H1 (cell line): Measurements from ENCODE around the gene PRPS1. TPM values are rescaled to one million over a fixed set of nuclear protein-coding genes. Genes with fewer than 3 reads are reported as not detected.

Experiments used
- CTCF ChIA-PET: fragments of 300-600 bp; sonication (Branson Sonifier 250); formaldehyde crosslinking; loops from one replicate; lab custom pipeline; 2021; ENCODE audit not compliant: partially characterized antibody; lab: Charles Lee
- POLR2A ChIA-PET: fragments of 300-600 bp; sonication (Branson Sonifier 250); formaldehyde crosslinking; loops from one replicate; lab custom pipeline; 2021; ENCODE audit warnings: inconsistent platforms; ENCODE audit not compliant: partially characterized antibody; lab: Charles Lee
- DNase-seq, 2 experiments: peaks; one replicate each; pipeline versions ENCODE4 v3.0.0 to v3.0.0-alpha.2; 2010 to 2022; ENCODE audit warnings: low spot score in 2 of 2, low read depth in 1 of 2, mixed read lengths in 1 of 2
- FAIRE-seq: peaks from 2 replicates; lab custom pipeline; 2011; peaks lifted over from hg19 to GRCh38; lab: Jason Lieb, UNC
- H2AFZ ChIP-seq: 2 replicates; pipeline ENCODE4 v1.8.1; 2012; ENCODE audit warnings: low read length, inconsistent platforms
- H2AK5ac ChIP-seq: 2 replicates; pipeline ENCODE4 v1.6.1; 2013; ENCODE audit warnings: low read depth, low read length
- H2BK120ac ChIP-seq: replicated peaks from 2 replicates; pipeline ENCODE3; 2013; ENCODE audit warnings: low read depth, low read length, inconsistent platforms
- H2BK12ac ChIP-seq: 2 replicates; pipeline ENCODE4 v1.6.1; 2013; ENCODE audit warnings: low read depth, low read length
- H2BK15ac ChIP-seq: 2 replicates; pipeline ENCODE4 v1.6.1; 2013; ENCODE audit warnings: low read length
- H2BK20ac ChIP-seq: 2 replicates; pipeline ENCODE4 v1.6.1; 2013; ENCODE audit warnings: low read length
- H2BK5ac ChIP-seq: 2 replicates; pipeline ENCODE4 v1.6.1; 2013; ENCODE audit warnings: low read depth, low read length
- H3K14ac ChIP-seq: 2 replicates; pipeline ENCODE4 v1.6.1; 2013; ENCODE audit warnings: inconsistent platforms; ENCODE audit not compliant: insufficient read length
- H3K18ac ChIP-seq: 2 replicates; pipeline ENCODE4 v1.6.1; 2013; ENCODE audit warnings: low read length; ENCODE audit errors: extremely low read depth
- H3K23ac ChIP-seq: 2 replicates; pipeline ENCODE4 v1.6.1; 2013; ENCODE audit warnings: inconsistent platforms; ENCODE audit not compliant: insufficient read length
- H3K23me2 ChIP-seq: 2 replicates; pipeline ENCODE4 v1.6.1; 2013; ENCODE audit warnings: low read depth, low read length
- H3K27ac ChIP-seq: 2 replicates; pipeline ENCODE4 v1.6.1; 2011; ENCODE audit warnings: low read depth, low read length, inconsistent platforms
- H3K27me3 ChIP-seq, 4 experiments: replicated peaks in 1 of 4; 1 replicate in 1 of 4; 2 replicates in 3 of 4; pipeline versions ENCODE4 v1.6.1 to v1.8.1; 2011 to 2013; ENCODE audit warnings: low read length in 3 of 4, mild to moderate bottlenecking in 3 of 4, inconsistent platforms in 2 of 4, mixed read lengths in 2 of 4, moderate library complexity in 1 of 4; ENCODE audit not compliant: control insufficient read depth in 3 of 4, insufficient read depth in 3 of 4; ENCODE audit errors: extremely low read depth in 1 of 4
- H3K36me3 ChIP-seq, 4 experiments: 2 replicates each; pipeline versions ENCODE4 v1.6.1 to v1.8.1; 2011 to 2013; ENCODE audit warnings: mild to moderate bottlenecking in 4 of 4, low read length in 3 of 4, moderate library complexity in 2 of 4, control low read depth in 1 of 4, inconsistent platforms in 1 of 4; ENCODE audit not compliant: insufficient read depth in 4 of 4, control insufficient read depth in 2 of 4
- H3K4ac ChIP-seq: replicated peaks from 2 replicates; pipeline ENCODE3; 2013; ENCODE audit warnings: low read length, low read depth, mixed read lengths, inconsistent platforms; ENCODE audit not compliant: insufficient read length
- H3K4me1 ChIP-seq, 4 experiments: replicated peaks in 1 of 4; 1 replicate in 1 of 4; 2 replicates in 3 of 4; pipeline versions ENCODE4 v1.6.1 to v1.8.1; 2011 to 2013; ENCODE audit warnings: low read length in 3 of 4, inconsistent platforms in 2 of 4, mixed read lengths in 1 of 4; ENCODE audit not compliant: insufficient read depth in 4 of 4, control insufficient read depth in 3 of 4
- H3K4me2 ChIP-seq, 2 experiments: 2 replicates each; pipeline versions ENCODE4 v1.6.1 to v1.8.1; 2011 to 2013; ENCODE audit warnings: low read depth in 2 of 2, low read length in 2 of 2, control low read depth in 1 of 2, inconsistent platforms in 1 of 2, mild to moderate bottlenecking in 1 of 2; ENCODE audit not compliant: insufficient read depth in 1 of 2
- H3K4me3 ChIP-seq, 4 experiments: fragments of 200-600, 300-600 bp in 1 of 4; sonication (generic), shearing (Covaris generic), sonication (Bioruptor Twin) in 1 of 4; 2 replicates each; pipeline versions ENCODE4 v1.5.1 to v1.8.1; 2011 to 2016; ENCODE audit warnings: low read length in 4 of 4, low read depth in 3 of 4, control low read depth in 2 of 4, inconsistent platforms in 2 of 4, mild to moderate bottlenecking in 2 of 4, mixed read lengths in 1 of 4, moderate library complexity in 1 of 4; ENCODE audit not compliant: insufficient read depth in 2 of 4; ENCODE audit errors: extremely low read depth in 1 of 4
- H3K56ac ChIP-seq: replicated peaks from 2 replicates; pipeline ENCODE3; 2013; ENCODE audit warnings: low read depth, mild to moderate bottlenecking, mixed read lengths, low read length, inconsistent platforms; ENCODE audit not compliant: insufficient read length
- H3K79me1 ChIP-seq: 2 replicates; pipeline ENCODE4 v1.6.1; 2013; ENCODE audit warnings: low read depth, low read length, control low read depth
- H3K79me2 ChIP-seq, 2 experiments: 2 replicates each; pipeline versions ENCODE4 v1.6.1 to v1.8.1; 2012 to 2013; ENCODE audit warnings: low read length in 2 of 2, mild to moderate bottlenecking in 2 of 2, inconsistent platforms in 1 of 2; ENCODE audit not compliant: insufficient read depth in 2 of 2, control insufficient read depth in 1 of 2
- H3K9ac ChIP-seq, 4 experiments: replicated peaks in 1 of 4; 1 replicate in 1 of 4; 2 replicates in 3 of 4; pipeline versions ENCODE4 v1.6.1 to v1.8.1; 2011 to 2013; ENCODE audit warnings: low read depth in 3 of 4, low read length in 3 of 4, control low read depth in 2 of 4, mild to moderate bottlenecking in 2 of 4, moderate library complexity in 2 of 4, inconsistent platforms in 1 of 4; ENCODE audit errors: extremely low read depth in 1 of 4
- H3K9me3 ChIP-seq, 2 experiments: 2 replicates each; pipeline versions ENCODE4 v1.6.1 to v1.8.1; 2012 to 2013; ENCODE audit warnings: mild to moderate bottlenecking in 2 of 2, moderate library complexity in 2 of 2, control low read depth in 1 of 2, inconsistent platforms in 1 of 2, low read depth in 1 of 2, low read length in 1 of 2, mixed read lengths in 1 of 2; ENCODE audit not compliant: insufficient read depth in 2 of 2
- H4K20me1 ChIP-seq, 2 experiments: replicated peaks in 1 of 2; 2 replicates each; pipeline versions ENCODE3 to v1.8.1; 2011 to 2013; ENCODE audit warnings: inconsistent platforms in 2 of 2, low read length in 2 of 2, mild to moderate bottlenecking in 1 of 2; ENCODE audit not compliant: insufficient read depth in 2 of 2, control insufficient read depth in 1 of 2
- H4K5ac ChIP-seq: 2 replicates; pipeline ENCODE4 v1.6.1; 2013; ENCODE audit warnings: low read length, low read depth, mixed read lengths, inconsistent platforms; ENCODE audit not compliant: insufficient read length
- H4K8ac ChIP-seq: 2 replicates; pipeline ENCODE4 v1.8.0; 2013; ENCODE audit warnings: mild to moderate bottlenecking, moderate library complexity, low read length, inconsistent platforms; ENCODE audit not compliant: insufficient read depth; ENCODE audit errors: extremely low read depth
- H4K91ac ChIP-seq: replicated peaks from 2 replicates; pipeline ENCODE3; 2013; ENCODE audit warnings: low read length, mixed read lengths, inconsistent platforms; ENCODE audit not compliant: insufficient read length
- PHF8 ChIP-seq: fragments of 200-600 bp; sonication (generic); conservative IDR thresholded peaks from 2 replicates; pipeline ENCODE4 v1.7.1; 2012; ENCODE audit warnings: low read depth, mild to moderate bottlenecking, inconsistent platforms, low read length, moderate library complexity
- RBBP5 ChIP-seq: IDR thresholded peaks from 2 replicates; pipeline ENCODE4 v1.7.1; 2012; ENCODE audit warnings: low read depth, mild to moderate bottlenecking, inconsistent platforms, low read length, moderate library complexity, borderline replicate concordance
- WGBS, 2 experiments: shearing (Covaris generic) in 1 of 2; methylation state at CpG; one replicate each; pipeline versions ENCODE4 v1.1.6 to v1.1.7; 2013 to 2015; ENCODE audit warnings: low lambda C conversion rate in 2 of 2, mixed read lengths in 2 of 2, inconsistent platforms in 1 of 2, low coverage in 1 of 2, missing lambda C conversion rate in 1 of 2; ENCODE audit not compliant: insufficient replicate concordance in 2 of 2, insufficient coverage in 1 of 2, insufficient read length in 1 of 2; ENCODE audit errors: extremely low coverage in 1 of 2, missing lambda C conversion rate in 1 of 2; 5-methylcytosine and 5-hydroxymethylcytosine counted together
- polyA plus RNA-seq, 7 experiments: library from polyadenylated mRNA; depleted of rRNA in 3 of 7; stranded (reverse) in 5 of 7; unstranded in 2 of 7; fragments of >200 nt in 5 of 7; fragments of 200-250 nt in 2 of 7; gene quantifications; 1 replicate in 5 of 7; 2 replicates in 1 of 7; 4 replicates in 1 of 7; pipeline versions ENCODE4 v1.2.1 to v1.2.3, GENCODE V29; 2011 to 2013; ENCODE audit warnings: missing spikeins in 2 of 7, mixed read lengths in 2 of 7
- total RNA-seq: library from RNA; stranded (reverse); fragmentation: NEBNext Ultra II Directional; extraction: Animal tissue kit (Norgen Biotek cat#: 25700); gene quantifications from 2 replicates; pipeline ENCODE4 v1.2.1, GENCODE V29; 2021

Gene PRPS1
- total and polyA plus RNA-seq, 2 of the 8 experiments (the other 6 are each of a cell fraction or from before 2014, with no cell fraction given), result 90.1 to 110 TPM

- no peak overlapping the region for H3K4ac ChIP-seq
- H3K79me1 ChIP-seq, result no peaks in the 10 kb centered on the region
- H3K23me2 ChIP-seq, result no peaks in the 10 kb centered on the region
- H2BK12ac ChIP-seq, result no peak overlapping the region
- no peak overlapping the region for H2BK5ac ChIP-seq
- no peaks in the 10 kb centered on the region for H3K79me2 ChIP-seq
- peaks cover 0 to 7% (median 0%) of the 10 kb centered on the region in 4 experiments; a peak in 3 of 7 replicates for H3K4me1 ChIP-seq
- POLR2A ChIA-PET, result interaction anchor here (1.3 to 1.7 kb wide), 2 partner anchors 38 to 97 kb away, joined by 3 to 7 read pairs; no protein-coding TSS in a partner anchor
- H3K9me3 ChIP-seq, result no peaks in the 10 kb centered on the region
- H3K27ac ChIP-seq, result no peak overlapping the region
- no peak overlapping the region for H2BK20ac ChIP-seq
- no peak overlapping the region for H3K14ac ChIP-seq
- no peak overlapping the region for H4K5ac ChIP-seq
- H3K36me3 ChIP-seq, result no peaks in the 10 kb centered on the region
- 95% methylated on average over 3 of the region's 4 CpGs; no CpG with 5 or more reads in 1 of the 2 experiments for WGBS, 2 experiments
- no peaks in the 10 kb centered on the region for H3K27me3 ChIP-seq
- H3K18ac ChIP-seq, result no peak overlapping the region
- H3K4me2 ChIP-seq, result no peak overlapping the region
- H2AK5ac ChIP-seq, result no peak overlapping the region
- no peak overlapping the region for H3K56ac ChIP-seq
- no peak overlapping the region for H2BK120ac ChIP-seq
- CTCF ChIA-PET, result interaction anchor here (0.6 to 29.5 kb wide), 8 partner anchors 9 to 172 kb away, joined by 3 to 325 read pairs (median 4); partner anchors contain the start of genes NCBP2L and TSC22D3
- H3K9ac ChIP-seq, result no peak overlapping the region
- no peak overlapping the region for H2BK15ac ChIP-seq
- H4K91ac ChIP-seq, result no peak overlapping the region
- no peak for DNase-seq
- FAIRE-seq, result no peak
- TF ChIP-seq RBBP5, result no peak
- TF ChIP-seq PHF8, result no peak
- TF ChIP-seq, all 59 proteins: peak for 0
- Histone ChIP-seq H4K20me1 (no peaks in the 10 kb centered on the region), H3K4me3 (no peak overlapping the region), H4K8ac (no peak overlapping the region), H2AFZ (no peak overlapping the region), H3K23ac (no peak overlapping the region)
Observed at GRCh38 chrX:107677909-107678308, 49.6 kb downstream of the PRPS1 start.
